Midbrain (tissue), 1 donor: ENCODE results near the gene OAT.

Source experiments
- DNase-seq: peaks from one replicate; lab custom pipeline; 2025; lab: John Stamatoyannopoulos, UW

OAT gene

GRCh38 chr10:124402273-124402672 lies 16.4 kb downstream of the OAT start:
- no peak for DNase-seq

GRCh38 chr10:124401633-124402032 lies 17.1 kb downstream of the OAT start:
- DNase-seq, result no peak

GRCh38 chr10:124394583-124394982 lies 24.1 kb downstream of the OAT start:
- DNase-seq, result no peak

- no peak for DNase-seq
Measured at GRCh38 chr10:124392626-124393342, 25.9 kb downstream of the OAT start.

GRCh38 chr10:124390471-124391187 lies 28.1 kb downstream of the OAT start:
- DNase-seq, result no peak

- no peak for DNase-seq
Measured at GRCh38 chr10:124389613-124390361, 28.9 kb downstream of the OAT start.

- peak; percentile 86 for DNase-seq
Measured at GRCh38 chr10:124388823-124389612, 29.7 kb downstream of the OAT start.

GRCh38 chr10:124388476-124388822 lies 30.3 kb downstream of the OAT start:
- DNase-seq, result no peak

- DNase-seq, result no peak
Measured at GRCh38 chr10:124387078-124387874, 31.4 kb downstream of the OAT start.

- DNase-seq, result no peak
Measured at GRCh38 chr10:124386186-124387077, 32.3 kb downstream of the OAT start.

GRCh38 chr10:124385627-124386185 lies 33.0 kb downstream of the OAT start:
- DNase-seq, result no peak

GRCh38 chr10:124384591-124385190 lies 34.0 kb downstream of the OAT start:
- no peak for DNase-seq

GRCh38 chr10:124384172-124384571 lies 34.6 kb downstream of the OAT start:
- DNase-seq, result peak; percentile 5

- DNase-seq, result no peak
Measured at GRCh38 chr10:124383496-124383895, 35.2 kb downstream of the OAT start.

- DNase-seq, result no peak
Measured at GRCh38 chr10:124381011-124381611, 37.6 kb downstream of the OAT start.

GRCh38 chr10:124380256-124380995 lies 38.3 kb downstream of the OAT start:
- no peak for DNase-seq

- no peak for DNase-seq
Measured at GRCh38 chr10:124379609-124380193, 39.0 kb downstream of the OAT start.

GRCh38 chr10:124378881-124379471 lies 39.7 kb downstream of the OAT start:
- peak; percentile 9 for DNase-seq
